Activated T-cell treated with anti-CD3 and anti-CD28 coated beads for 24 hours (primary cell): Measurements from ENCODE around the gene SCIN.
"Not testable (repeated sequence)": the region's sequence is repeated elsewhere in the genome, so short reads cannot be mapped to it uniquely, and the experiment has no call there.

Experiments
- DNase-seq: peaks from one replicate; pipeline ENCODE4 v3.0.0-alpha.2; 2020; ENCODE audit warnings: low read depth

Gene SCIN

DNA sequence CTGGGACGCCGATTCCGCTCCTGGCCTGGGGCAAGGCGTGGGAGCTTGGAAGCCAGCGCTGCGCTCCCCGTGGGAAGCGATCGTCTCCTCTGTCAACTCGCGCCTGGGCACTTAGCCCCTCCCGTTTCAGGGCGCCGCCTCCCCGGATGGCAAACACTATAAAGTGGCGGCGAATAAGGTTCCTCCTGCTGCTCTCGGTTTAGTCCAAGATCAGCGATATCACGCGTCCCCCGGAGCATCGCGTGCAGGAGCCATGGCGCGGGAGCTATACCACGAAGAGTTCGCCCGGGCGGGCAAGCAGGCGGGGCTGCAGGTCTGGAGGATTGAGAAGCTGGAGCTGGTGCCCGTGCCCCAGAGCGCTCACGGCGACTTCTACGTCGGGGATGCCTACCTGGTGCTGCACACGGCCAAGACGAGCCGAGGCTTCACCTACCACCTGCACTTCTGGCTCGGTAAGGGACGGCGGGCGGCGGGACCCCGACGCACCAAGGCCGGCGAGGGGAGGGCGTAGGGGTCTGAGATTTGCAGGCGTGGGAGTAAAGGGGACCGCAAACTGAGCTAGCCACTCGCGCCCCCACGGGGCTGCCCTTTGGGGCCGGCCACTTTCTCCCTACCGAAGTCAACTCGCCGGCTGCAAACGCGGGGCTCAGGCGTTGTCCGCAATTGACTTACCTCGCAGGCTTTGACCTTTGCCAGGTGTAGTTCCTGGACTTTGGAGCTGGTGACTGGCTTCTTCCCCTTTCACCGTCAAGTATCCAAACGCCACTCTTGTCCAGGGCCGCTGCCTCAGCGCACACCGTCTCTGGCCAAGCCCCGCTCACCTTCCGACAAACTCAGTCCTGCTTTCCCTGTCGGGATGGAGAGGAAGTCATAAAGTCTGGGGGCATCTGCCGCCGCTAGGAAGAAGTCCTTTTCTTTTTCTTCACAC is at the start of gene SCIN:
SCIN (plus strand) TSS at position 187 of the 928 bp plus-strand sequence; CDS start at position 254, 67 bp downstream.
- DNase-seq = no peak

DNA sequence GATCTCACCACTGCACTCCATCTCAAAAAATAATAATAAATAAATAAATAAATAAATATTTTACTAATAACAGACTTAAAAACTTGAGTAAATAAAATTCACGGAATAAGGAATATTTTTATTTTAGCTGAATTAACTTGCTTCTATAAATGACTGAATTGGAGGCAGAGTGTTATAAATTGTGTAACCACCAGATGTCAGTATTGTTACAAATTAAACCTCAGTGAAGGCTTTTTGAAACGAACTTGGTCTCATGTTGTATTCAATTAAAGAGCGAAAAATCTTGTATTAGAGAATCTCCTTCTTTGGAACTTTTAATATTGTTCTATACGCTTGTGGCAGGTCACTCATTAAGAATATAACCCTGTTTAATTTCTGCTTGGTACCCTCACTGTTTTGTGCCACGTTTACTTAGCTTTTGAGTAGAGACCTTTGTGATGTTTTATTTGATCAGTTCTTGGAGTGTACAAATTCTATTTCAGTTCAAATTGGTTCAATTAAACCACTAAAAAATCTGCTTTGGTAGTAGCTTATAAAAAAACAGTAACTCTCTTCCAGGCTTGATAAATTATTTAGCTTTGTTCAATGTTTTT is 45.6 kb upstream of the SCIN start:
- DNase-seq = no peak

DNA sequence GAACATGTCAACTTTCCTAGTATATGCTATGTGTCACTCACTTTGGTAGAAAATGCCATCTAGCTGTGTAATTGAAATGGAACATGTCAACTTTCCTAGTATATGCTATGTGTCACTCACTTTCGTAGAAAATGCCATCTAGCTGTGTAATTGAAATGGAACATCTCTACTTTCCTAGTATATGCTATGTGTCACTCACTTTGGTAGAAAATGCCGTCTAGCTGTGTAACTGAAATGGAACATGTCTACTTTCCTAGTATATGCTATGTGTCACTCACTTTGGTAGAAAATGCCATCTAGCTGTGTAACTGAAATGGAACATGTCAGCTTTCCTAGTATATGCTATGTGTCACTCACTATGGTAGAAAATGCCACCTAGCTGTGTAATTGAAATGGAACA is 43.8 kb upstream of the SCIN start:
- DNase-seq = not testable (repeated sequence)

DNA sequence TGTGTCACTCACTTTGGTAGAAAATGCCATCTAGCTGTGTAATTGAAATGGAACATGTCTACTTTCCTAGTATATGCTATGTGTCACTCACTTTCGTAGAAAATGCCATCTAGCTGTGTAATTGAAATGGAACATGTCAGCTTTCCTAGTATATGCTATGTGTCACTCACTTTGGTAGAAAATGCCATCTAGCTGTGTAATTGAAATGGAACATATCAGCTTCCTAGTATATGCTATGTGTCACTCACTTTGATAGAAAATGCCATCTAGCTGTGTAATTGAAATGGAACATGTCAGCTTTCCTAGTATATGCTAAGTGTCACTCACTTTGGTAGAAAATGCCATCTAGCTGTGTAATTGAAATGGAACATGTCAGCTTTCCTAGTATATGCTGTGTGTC is 42.9 kb upstream of the SCIN start:
- not testable (repeated sequence) for DNase-seq

DNA sequence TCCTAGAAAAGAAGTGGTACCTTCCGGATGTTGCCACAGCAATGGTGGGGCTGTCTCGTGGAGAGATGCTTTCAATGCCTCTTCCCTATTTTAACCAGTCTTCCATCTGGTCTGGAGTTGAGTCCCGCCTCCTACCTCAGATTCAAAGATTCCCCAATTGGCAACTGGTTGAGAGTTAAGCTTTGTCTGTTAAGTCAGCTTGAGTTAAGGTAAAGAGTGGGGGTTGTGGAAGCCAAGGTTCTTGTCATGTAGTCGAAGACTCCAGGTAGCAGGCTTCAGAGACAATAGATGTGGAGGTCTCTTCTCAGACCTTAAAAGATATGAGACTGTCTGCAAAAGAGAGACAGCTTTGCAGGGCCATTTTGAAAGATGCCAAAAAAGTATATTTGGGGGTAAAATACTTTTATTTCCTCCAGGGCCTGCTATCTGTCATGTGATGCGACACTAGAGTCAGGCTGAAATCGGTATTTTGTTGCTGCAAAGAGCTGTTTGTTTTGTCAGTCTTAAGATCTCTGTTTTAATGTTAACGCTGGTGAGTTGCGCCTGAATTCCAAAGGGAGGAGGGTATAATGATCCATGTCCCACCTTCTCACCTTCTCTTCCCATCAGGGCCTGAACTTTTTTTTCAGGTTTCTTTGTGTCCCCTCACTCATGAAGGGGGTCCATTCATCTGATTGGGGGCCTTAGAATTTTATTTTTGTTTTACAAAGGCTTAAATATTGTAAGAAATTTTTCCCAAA is 40.4 kb upstream of the SCIN start:
- no peak for DNase-seq

DNA sequence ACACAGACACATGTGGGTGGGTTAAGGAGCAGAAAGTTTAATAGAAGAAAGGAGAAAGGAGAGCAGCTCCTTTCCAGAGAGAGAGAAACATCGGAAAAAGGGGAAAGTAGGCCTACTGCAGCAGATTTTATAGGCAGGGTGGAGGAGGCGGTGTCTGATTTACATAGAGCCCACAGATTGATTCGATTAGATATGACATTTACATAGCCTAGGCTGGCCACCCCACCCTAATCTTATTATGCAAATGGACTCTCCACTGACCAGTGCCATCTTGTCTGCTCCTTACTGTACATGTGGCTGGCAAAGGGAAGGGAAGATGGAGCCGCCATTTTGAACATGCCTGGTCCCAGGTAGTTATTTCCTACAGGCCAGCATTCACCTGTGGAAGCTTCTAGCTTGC is 38.7 kb upstream of the SCIN start:
- DNase-seq = no peak

DNA sequence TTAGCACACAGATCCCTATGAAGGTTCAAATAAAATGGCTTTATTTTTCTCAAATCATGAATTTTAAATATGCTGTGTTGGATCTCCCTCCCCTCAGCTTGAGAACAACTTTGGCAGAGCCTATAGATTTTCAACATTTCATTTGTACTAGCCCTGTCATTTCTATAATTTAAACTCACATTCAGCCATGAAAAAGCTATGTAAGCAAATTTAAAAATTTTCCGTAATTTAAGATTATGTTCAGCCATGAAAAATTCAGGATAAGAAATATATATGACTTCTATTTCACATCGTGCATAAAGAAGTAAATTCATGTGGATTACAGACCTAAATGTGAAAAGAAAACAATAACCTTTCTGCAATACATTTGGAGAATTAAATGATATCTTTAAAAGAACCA is 36.5 kb upstream of the SCIN start:
- no peak for DNase-seq

DNA sequence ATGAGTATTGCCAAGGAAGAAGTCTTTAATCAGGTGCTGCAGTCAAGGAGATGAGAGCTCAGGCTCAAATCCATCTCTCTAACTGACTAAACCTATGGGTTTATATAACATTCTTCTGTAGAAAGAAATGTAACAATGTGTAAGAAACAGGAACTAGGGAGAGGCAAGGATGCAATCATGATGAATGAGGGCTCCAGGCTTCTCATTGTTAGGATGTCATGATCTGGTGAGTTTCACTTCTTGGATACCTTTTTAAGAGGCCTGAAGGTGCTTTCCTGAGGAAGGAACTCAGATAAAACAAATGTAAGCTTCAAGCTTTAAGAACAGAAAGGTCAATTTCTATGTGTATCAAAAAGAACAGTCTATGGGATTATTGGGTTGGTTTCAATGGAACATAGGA is 30.8 kb upstream of the SCIN start:
- no peak for DNase-seq

DNA sequence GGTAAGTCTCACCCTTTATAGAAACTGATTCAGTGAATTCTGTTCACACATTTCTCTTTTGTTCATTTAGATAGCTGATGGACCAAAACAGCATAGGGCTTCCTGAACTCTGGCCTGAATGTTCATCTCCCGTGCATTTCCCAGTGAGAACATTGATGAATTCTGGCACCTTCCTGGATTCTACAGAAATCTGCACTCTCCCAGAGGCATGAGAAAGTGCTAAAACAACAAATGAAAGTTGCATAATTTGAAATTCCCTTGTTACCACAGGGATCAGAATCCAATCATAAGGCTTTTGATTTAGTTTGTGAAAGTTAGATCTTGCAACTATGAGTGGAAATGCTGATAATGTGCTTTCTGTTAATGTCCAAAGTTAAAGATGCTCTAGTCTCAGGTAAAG is 29.7 kb upstream of the SCIN start:
- DNase-seq = no peak

DNA sequence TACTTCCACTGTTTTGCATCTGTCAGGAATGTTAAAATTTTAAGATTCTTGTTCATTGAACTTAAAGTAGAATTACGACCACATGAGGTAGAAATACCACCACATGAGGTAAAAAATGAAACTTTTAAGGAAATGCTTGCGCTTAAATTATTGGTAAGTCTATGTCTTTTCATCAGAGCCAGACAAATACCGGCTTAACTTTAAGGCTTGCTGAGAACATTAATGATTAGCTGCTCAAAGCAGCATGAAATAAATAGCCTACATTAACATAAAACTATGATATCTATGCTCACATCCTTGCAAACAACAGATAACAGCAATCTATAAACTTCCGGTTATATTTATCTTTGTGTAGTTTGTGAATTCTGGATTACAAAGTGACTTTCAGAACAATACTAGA is 26.9 kb upstream of the SCIN start:
- DNase-seq = no peak

DNA sequence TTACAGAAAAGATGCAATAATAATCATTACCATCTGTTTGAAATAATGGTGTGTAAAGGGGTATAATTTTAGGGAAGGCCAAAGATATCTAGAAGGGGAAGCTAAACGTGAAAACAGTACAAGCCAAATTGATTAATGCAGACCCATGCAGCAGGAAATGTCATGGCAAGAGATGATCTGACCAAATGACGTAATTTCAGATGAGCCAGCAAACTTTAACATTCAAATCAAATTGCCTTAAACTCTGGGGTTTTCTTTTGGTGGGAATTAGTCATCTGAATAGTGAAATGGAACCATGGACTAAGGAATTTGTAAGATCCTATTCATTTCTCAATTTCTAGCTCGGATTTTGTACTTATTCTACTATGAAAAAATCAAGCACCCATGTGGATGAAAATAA is 21.4 kb upstream of the SCIN start:
- no peak for DNase-seq

DNA sequence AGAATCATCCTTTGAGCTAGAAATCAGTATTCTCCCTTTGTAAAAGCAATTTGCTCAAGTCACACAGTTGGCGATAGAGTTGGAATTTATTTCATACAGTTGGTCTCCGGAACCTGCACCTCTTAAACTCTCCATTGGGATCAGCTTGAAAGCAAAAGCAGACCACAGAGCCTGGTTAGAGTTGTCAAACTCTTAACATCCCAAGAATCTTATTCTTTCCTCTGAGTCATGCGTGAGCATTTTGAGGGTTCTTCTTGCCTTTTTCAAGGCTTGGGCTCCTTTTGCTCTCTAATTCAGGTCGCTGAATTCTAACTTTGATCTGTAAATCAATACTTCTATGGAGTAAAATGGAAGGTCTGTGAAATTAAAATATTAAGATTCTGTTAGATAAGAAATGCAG is 19.6 kb upstream of the SCIN start:
- no peak for DNase-seq

DNA sequence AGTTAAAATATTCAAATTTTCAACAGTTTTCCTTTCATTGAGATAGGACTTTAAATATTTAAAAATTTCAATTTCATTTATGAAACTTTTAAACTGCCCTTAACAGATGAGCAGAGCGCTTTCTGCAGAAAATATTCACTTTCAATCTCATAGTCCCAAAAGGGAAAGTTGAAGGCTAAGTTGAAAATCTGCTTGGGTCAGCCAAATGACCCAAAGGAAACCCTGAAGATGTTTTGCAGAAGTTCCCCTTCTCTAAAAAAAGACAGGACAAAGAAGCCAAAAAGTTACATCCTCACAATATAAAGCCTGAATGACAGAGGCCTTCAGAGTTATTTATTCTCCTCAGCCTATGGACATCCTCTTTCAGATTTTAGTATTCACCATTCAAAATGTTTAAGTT is 17.6 kb upstream of the SCIN start:
- no peak for DNase-seq

DNA sequence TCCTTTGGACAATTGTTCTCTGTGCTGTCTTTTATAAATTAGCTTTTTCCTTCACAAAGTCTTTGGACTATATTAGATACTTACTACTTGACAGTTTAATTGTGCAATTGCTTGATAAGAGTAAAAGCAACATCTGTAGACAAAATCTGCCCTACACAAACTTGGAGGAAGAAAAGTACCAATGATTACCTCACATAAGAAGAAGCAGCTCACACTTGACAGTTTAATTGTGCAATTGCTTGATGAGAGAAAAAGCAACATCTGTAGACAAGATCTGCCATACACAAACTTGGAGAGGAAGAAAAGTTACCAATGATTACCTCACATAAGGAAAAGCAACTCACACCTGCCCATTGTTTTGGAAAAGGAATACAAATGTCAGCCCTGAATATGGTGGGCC is 17.1 kb upstream of the SCIN start:
- no peak for DNase-seq

DNA sequence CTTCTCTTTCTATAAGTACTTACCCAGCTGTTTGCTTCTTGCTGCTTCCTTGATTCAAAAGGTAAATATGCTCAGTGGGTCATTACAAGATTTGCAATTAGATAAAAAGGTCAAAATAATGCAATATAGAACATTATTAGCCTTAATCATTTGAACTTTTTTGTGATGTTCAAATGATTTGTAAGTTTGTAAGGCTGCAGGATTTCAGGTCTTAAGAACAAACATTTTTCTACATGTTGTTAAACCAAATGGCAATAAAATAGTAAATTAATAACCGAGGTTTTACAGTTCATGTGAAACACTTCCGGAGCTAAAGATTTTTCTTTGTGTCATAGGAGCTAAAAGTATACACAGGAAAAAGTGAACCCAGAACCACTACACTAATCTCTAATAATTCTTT is 16.2 kb upstream of the SCIN start:
- no peak for DNase-seq

DNA sequence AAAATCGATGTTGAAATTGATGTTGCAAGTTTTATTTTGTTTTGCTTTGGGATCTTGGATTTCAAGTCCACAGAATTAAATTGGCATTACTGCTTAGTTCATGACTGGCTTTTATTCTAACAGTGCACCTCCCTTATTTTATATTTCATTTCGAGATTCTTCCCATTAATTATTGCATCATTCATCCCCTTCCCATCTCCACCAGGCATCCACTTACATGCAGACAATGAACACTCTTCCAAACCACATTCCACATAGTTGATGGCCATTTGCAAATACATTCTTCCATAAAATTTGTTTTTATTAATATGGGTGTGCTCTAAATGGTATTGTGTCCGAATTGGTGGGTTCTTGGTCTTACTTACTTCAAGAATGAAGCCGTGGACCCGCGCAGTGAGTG is 15.6 kb upstream of the SCIN start:
- DNase-seq = no peak

DNA sequence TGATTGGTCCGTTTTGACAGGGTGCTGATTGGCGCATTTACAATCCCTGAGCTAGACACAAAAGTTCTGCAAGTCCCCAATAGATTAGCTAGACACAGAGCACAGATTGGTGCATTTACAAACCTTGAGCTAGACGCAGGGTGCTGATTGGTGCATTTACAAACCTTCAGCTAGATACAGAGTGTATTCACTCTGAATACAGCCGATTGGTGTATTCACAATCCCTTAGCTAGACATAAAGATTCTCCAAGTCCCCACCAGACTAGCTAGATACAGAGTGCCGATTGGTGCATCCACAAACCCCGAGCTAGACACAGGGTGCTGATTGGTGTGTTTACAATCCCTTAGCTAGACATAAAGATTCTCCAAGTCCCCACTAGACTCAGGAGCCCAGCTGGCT is 14.8 kb upstream of the SCIN start:
- DNase-seq = not testable (repeated sequence)

DNA sequence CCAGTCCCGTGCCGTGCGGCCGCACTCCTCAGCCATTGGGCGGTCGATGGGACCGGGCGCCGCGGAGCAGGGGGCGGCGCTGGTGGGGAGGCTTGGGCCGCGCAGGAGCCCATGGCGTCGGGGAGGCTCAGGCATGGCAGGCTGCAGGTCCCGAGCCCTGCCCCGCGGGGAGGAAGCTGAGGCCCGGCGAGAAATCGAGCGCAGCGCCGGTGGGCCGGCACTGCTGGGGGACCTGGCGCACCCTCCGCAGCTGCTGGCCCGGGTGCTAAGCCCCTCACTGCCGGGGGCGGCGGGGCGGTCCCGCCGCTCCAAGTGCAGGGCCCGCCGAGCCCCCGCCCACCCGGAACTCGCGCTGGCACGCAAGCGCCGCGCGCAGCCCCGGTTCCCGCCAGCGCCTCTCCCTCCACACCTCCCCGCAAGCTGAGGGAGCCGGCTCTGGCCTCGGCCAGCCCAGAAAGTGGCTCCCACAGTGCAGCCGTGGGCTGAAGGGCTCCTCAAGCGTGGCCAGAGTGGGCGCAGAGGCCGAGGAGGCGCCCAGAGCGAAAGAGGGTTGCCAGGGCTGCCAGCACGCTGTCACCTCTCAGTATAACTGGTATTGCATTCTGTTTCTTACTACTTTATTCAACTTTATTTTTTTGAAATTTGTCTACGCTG is 14.3 kb upstream of the SCIN start:
- DNase-seq = not testable (repeated sequence)

DNA sequence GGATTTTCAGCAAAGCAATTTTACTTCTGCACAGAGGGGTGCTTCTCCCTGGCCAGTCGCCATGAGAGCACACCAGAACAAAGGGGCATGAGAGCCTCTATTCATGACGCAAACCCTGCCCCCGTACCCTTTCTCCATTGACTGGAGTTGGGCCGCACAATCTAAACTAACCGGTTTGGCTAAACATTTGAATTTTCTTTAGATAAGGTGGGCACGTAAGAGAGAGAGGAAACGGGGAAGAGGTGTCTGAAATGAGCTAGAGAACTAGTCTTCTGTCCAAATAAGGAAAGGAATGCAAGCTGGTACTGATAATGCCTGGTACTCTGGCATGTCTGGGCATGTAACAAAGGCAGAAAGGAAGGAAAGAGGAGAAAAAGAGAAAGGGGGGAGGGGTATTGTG is 13.2 kb upstream of the SCIN start:
- no peak for DNase-seq

DNA sequence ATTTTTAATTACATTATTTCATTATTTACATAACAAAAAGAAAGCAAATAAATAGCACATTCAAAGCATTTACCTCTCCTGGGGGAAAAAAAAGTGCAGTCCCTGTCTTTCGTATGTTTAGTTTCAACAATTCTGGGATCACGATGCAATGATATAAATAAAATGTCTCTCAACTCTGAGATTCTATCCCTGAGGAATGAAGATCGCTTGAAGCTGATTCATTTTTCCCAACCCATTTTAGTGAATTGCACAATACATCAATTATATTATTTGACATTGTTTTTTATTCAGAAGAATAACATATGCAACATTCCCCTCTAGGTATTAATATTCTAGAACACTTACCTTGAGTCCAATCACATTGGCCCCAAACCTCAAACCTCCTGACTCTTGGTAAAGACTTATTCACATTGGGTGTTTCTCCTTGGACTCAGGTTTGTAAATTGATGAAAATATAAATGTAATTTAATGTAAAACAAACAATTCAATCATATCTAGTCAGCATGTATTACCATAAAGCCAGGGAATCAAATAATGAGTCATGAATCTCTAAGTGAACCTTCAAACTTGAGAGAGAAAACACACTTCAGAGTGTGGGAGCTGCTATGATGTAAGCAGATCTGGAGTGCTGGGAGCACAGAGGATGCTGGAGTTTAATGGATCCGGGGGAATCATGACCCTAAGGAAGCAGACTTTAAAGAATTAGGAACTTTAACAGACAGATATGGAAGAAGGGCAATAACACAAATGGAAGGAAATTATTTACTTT is 5.3 kb upstream of the SCIN start:
- no peak for DNase-seq

DNA sequence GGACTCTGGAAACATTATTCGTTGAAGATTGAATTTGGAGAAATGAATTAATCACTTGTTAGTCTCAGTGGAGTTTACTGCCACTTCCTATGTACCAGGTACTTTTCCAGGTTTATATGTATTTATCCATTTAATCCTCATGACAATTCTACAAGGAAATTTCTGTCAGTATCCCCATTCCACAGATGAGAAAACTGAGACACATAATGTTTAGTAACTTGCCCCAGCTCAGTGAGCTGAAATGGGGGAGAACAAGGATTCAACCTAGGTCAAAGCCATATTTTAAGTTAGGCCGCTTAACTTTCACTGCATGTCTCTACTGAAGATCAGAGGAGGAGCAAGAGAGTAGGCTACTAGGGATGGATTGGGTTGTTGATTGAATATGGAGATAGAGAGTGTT is 4.6 kb upstream of the SCIN start:
- DNase-seq = no peak

DNA sequence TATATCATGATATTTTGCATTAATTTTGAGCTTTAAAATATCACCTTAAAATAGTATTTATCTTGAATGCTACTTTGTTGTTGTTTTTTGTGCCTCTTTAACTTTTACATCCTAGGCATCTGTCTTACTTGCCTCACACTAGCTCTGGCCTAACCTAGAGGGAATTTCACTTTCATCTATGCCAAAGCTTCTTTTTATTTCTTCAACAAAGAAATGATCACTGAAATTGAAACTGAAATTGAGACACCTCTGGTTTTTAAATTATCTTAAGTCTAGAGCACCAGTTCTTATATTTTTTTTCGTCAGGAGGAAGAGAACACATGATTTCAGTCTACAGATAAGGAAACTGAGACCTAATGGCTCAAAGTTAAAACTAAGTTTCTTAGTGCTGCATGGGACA is 3.5 kb upstream of the SCIN start:
- no peak for DNase-seq
